Caco-2 (cell line): Measurements from ENCODE around the gene AP2S1. TPM values are rescaled to one million over a fixed set of nuclear protein-coding genes. Genes with fewer than 3 reads are reported as not detected.
A peak's percentile ranks its signal among the peaks of the same experiment; 100 is the strongest.

ENCODE experiments used
- BruUV-seq: library from RNA; stranded (reverse); fragments of 400-500 nt; replicated peaks from 2 replicates; lab custom pipeline; 2021; lab: Mats Ljungman, UMichigan
- CTCF ChIA-PET: fragments of 300-600 bp; sonication (Branson Sonifier 250); formaldehyde crosslinking; loops from one replicate; lab custom pipeline; 2022; ENCODE audit warnings: antibody characterized with exemption; lab: Charles Lee
- POLR2A ChIA-PET: fragments of 300-600 bp; sonication (Branson Sonifier 250); formaldehyde crosslinking; loops from one replicate; lab custom pipeline; 2022; ENCODE audit warnings: antibody characterized with exemption; lab: Charles Lee
- DNase-seq, 2 experiments: peaks; one replicate each; pipeline versions ENCODE4 v3.0.0 to v3.0.0-alpha.2; 2020 to 2022
- H3K27me3 ChIP-seq: replicated peaks from 2 replicates; pipeline ENCODE4 v1.6.0; 2011; ENCODE audit warnings: low read length; ENCODE audit not compliant: control insufficient read depth, insufficient read depth
- H3K36me3 ChIP-seq: 2 replicates; pipeline ENCODE4 v1.5.1; 2011; ENCODE audit warnings: low read length; ENCODE audit not compliant: control insufficient read depth, insufficient read depth
- H3K4me1 ChIP-seq: fragments of 250-450 bp; sonication (Bioruptor Pico); 2 replicates; pipeline ENCODE4 v1.5.1; 2020; ENCODE audit warnings: mild to moderate bottlenecking
- H3K4me3 ChIP-seq: 2 replicates; pipeline ENCODE4 v1.5.1; 2011; ENCODE audit warnings: low read depth, mild to moderate bottlenecking, control low read depth, low read length
- H3K9me3 ChIP-seq: fragments of 250-450 bp; sonication (Bioruptor Pico); 2 replicates; pipeline ENCODE4 v1.5.1; 2020; ENCODE audit warnings: mild to moderate bottlenecking, moderate library complexity
- H3K27ac Mint-ChIP-seq: one replicate; pipeline ENCODE4 v1.8.0; 2022; ENCODE audit warnings: mixed read lengths; ENCODE audit not compliant: unreplicated experiment
- H3K27me3 Mint-ChIP-seq: one replicate; pipeline ENCODE4 v1.8.0; 2022; ENCODE audit warnings: mixed read lengths; ENCODE audit not compliant: insufficient read depth, unreplicated experiment
- H3K36me3 Mint-ChIP-seq: one replicate; pipeline ENCODE4 v1.8.0; 2022; ENCODE audit warnings: mild to moderate bottlenecking, mixed read lengths; ENCODE audit not compliant: insufficient read depth, unreplicated experiment
- H3K4me1 Mint-ChIP-seq: one replicate; pipeline ENCODE4 v1.8.0; 2022; ENCODE audit warnings: low read depth, mixed read lengths; ENCODE audit not compliant: unreplicated experiment
- H3K4me3 Mint-ChIP-seq: one replicate; pipeline ENCODE4 v1.8.0; 2022; ENCODE audit warnings: mild to moderate bottlenecking, moderate library complexity, mixed read lengths; ENCODE audit not compliant: unreplicated experiment
- H3K9me3 Mint-ChIP-seq: one replicate; pipeline ENCODE4 v1.8.0; 2022; ENCODE audit warnings: mixed read lengths; ENCODE audit not compliant: unreplicated experiment
- intact Hi-C: fragments of 100-400 bp; cut with micrococcal nuclease; formaldehyde crosslinking; loops from one replicate; pipeline ENCODE4 v1.10.0; 2022; ENCODE audit not compliant: unreplicated experiment
- total RNA-seq: library from RNA; stranded (reverse); gene quantifications from 2 replicates; pipeline ENCODE4 v1.2.3, GENCODE V29; 2022
- TF ChIP-seq, protein P1 (sequence below), 2 experiments: fragments of 200-600 bp in 1 of 2; IDR thresholded peaks; 1 replicate in 1 of 2; 2 replicates in 1 of 2; pipeline versions ENCODE4 v1.5.1 to v1.8.0; 2011 to 2022; ENCODE audit warnings: antibody characterized with exemption in 1 of 2, control low read depth in 1 of 2, inconsistent platforms in 1 of 2, low read depth in 1 of 2, low read length in 1 of 2, mild to moderate bottlenecking in 1 of 2, moderate library complexity in 1 of 2; ENCODE audit not compliant: insufficient read depth in 1 of 2, severe bottlenecking in 1 of 2, unreplicated experiment in 1 of 2

The AP2S1 gene
- total RNA-seq, 1 experiment from 2014 or later: 211 TPM

DNA sequence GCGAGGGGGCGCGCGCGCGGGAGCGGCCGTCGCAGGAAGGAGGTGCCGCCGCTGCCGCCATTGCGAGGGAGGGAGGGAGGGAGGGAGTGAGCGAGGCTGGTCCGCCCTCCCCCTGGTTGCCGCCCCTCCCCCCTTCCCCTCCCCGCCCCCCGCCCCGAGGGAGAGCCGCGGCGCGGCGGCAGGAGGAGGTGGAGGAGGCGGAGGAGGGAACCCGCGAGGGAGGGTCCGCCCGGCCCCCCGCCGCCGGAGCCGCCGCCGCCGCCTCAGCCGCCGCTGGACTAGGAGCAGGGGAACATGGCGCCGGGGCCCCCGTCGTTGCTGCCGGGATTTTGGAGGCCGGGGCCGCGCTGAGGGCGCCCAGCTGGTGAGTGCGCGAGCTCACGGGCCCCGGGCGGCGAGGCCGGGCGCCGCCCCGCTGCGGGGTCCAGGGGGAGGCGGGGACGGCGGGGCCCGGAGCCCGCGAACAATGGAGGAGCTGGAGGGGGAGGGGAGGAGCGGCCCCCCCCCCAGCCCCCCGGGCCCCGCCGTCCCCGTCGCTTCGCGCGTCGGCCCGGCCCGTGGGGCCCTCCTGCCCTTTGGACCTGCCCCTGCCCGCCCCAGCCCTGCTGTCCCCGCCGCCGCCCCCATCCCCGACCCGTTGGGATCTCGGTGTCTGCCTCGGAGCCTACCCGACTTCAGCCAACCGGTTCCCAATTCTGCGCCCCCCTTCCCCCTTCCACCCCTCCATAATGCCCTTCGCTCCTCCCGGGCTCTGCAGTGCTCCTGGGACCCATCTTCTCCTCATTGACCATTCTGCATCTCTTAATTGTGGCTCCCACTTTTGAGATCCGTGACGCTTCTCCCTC is 10.4 kb upstream of the AP2S1 start, which contains the start of gene ARHGAP35:
TSS of gene ARHGAP35 (plus strand) at position 152 of the 845 bp plus-strand sequence. CDS start 57,679 bp downstream, outside the sequence.
- Mint-ChIP-seq H3K9me3 (no peaks in the 10 kb centered on the region), H3K27me3 (no peaks in the 10 kb centered on the region), H3K4me1 (peaks cover 5% of the 10 kb centered on the region), H3K36me3 (peaks cover 25% of the 10 kb centered on the region), H3K4me3 (no peak within 1 kb of the TSS), H3K27ac (peak within 1 kb of the TSS; percentile 74)
- no TSS peak for BruUV-seq
- TF ChIP-seq, protein P1, sequence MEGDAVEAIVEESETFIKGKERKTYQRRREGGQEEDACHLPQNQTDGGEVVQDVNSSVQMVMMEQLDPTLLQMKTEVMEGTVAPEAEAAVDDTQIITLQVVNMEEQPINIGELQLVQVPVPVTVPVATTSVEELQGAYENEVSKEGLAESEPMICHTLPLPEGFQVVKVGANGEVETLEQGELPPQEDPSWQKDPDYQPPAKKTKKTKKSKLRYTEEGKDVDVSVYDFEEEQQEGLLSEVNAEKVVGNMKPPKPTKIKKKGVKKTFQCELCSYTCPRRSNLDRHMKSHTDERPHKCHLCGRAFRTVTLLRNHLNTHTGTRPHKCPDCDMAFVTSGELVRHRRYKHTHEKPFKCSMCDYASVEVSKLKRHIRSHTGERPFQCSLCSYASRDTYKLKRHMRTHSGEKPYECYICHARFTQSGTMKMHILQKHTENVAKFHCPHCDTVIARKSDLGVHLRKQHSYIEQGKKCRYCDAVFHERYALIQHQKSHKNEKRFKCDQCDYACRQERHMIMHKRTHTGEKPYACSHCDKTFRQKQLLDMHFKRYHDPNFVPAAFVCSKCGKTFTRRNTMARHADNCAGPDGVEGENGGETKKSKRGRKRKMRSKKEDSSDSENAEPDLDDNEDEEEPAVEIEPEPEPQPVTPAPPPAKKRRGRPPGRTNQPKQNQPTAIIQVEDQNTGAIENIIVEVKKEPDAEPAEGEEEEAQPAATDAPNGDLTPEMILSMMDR (IDR thresholded peaks at IDR 0.05; ENCODE audit: insufficient read depth in 1 of 2, low read depth in 1 of 2, low read length in 1 of 2, severe bottlenecking in 1 of 2, unreplicated experiment in 1 of 2): no peak
- H3K27me3 ChIP-seq: no peaks in the 10 kb centered on the region
- peaks cover 39% of the 10 kb centered on the region for H3K4me1 ChIP-seq
- DNase-seq: peak; percentile 55 to 72
- peaks cover 3% of the 10 kb centered on the region for H3K36me3 ChIP-seq
- ChIA-PET CTCF (interaction anchor here (0.6 to 1.4 kb wide), 3 partner anchors 21 to 383 kb away, joined by 3 to 7 read pairs (median 4); no protein-coding TSS in a partner anchor), POLR2A (interaction anchor here (0.6 to 2.3 kb wide), 6 partner anchors 28 to 493 kb away, joined by 3 to 8 read pairs (median 4); partner anchors contain the start of gene SLC1A5)
- no peaks in the 10 kb centered on the region for H3K9me3 ChIP-seq
- intact Hi-C loops: loop anchor here (2.0 to 10.0 kb wide), 5 partner anchors 30 to 394 kb away; partner anchors contain the start of gene CCDC9
- peak within 1 kb of the TSS; percentile 90 for H3K4me3 ChIP-seq

GRCh38 chr19:46860125-46860845 is 9.6 kb upstream of the AP2S1 start:
- no peaks in the 10 kb centered on the region for H3K9me3 Mint-ChIP-seq
- TF ChIP-seq, protein P1 (IDR thresholded peaks at IDR 0.05; ENCODE audit: insufficient read depth in 1 of 2, low read depth in 1 of 2, low read length in 1 of 2, severe bottlenecking in 1 of 2, unreplicated experiment in 1 of 2): no peak

More at GRCh38 chr19:46860125-46860845, 9.6 kb upstream of the AP2S1 start:
- ChIA-PET CTCF (interaction anchor here (0.6 to 1.4 kb wide), 5 partner anchors 20 to 384 kb away, joined by 3 to 7 read pairs (median 3); no protein-coding TSS in a partner anchor), POLR2A (interaction anchor here (0.6 to 2.3 kb wide), 5 partner anchors 30 to 290 kb away, joined by 3 to 8 read pairs (median 4); partner anchors contain the start of gene SLC1A5)
- peak overlapping the region; percentile 74 for H3K27ac Mint-ChIP-seq
- intact Hi-C loops: loop anchor here (2.0 to 10.0 kb wide), 5 partner anchors 31 to 395 kb away; partner anchors contain the start of gene CCDC9
- peak overlapping the region; percentile 90 for H3K4me3 ChIP-seq
- H3K36me3 Mint-ChIP-seq: peaks cover 20% of the 10 kb centered on the region
- H3K27me3 ChIP-seq: no peaks in the 10 kb centered on the region
- peak; percentile 99 to 100 for DNase-seq
- H3K27me3 Mint-ChIP-seq: no peaks in the 10 kb centered on the region
- no peaks in the 10 kb centered on the region; the same call in 1 of the 2 replicates for H3K36me3 ChIP-seq
- H3K4me1 Mint-ChIP-seq: peaks cover 10% of the 10 kb centered on the region
- BruUV-seq: no TSS peak
- H3K4me3 Mint-ChIP-seq: no peak overlapping the region
- peaks cover 32% of the 10 kb centered on the region for H3K4me1 ChIP-seq
- no peaks in the 10 kb centered on the region for H3K9me3 ChIP-seq
